ENCODE measurements around the gene ZNF385A. TPM values are rescaled to one million over a fixed set of nuclear protein-coding genes. Genes with fewer than 3 reads are reported as not detected.
"Not testable (repeated sequence)": the region's sequence is repeated elsewhere in the genome, so short reads cannot be mapped to it uniquely, and the experiment has no call there.

The ZNF385A gene
- polyA plus RNA-seq, 3 donors, result 7.7 to 12.9 (median 12.5) TPM

GRCh38 chr12:54341378-54342300, 42.9 kb downstream of the ZNF385A start:
- DNase-seq (ENCODE audit: extremely low read depth in 1 of 11, low read depth in 9 of 11, low spot score in 4 of 11), result no peak

GRCh38 chr12:54340846-54341245, 43.7 kb downstream of the ZNF385A start:
- DNase-seq (ENCODE audit: extremely low read depth in 1 of 11, low read depth in 9 of 11, low spot score in 4 of 11), result no peak

GRCh38 chr12:54338698-54339296, 45.7 kb downstream of the ZNF385A start:
- DNase-seq (ENCODE audit: extremely low read depth in 1 of 11, low read depth in 9 of 11, low spot score in 4 of 11), result no peak

- no peak for DNase-seq (ENCODE audit: extremely low read depth in 1 of 11, low read depth in 9 of 11, low spot score in 4 of 11)
Observed at GRCh38 chr12:54337854-54338650, 46.5 kb downstream of the ZNF385A start.

GRCh38 chr12:54337280-54337842, 47.2 kb downstream of the ZNF385A start:
- DNase-seq (ENCODE audit: extremely low read depth in 1 of 11, low read depth in 9 of 11, low spot score in 4 of 11), result no peak

- DNase-seq (ENCODE audit: extremely low read depth in 1 of 11, low read depth in 9 of 11, low spot score in 4 of 11), result no peak
Observed at GRCh38 chr12:54333420-54334034, 51.0 kb downstream of the ZNF385A start.

GRCh38 chr12:54331461-54331860, 53.1 kb downstream of the ZNF385A start:
- DNase-seq (ENCODE audit: extremely low read depth in 1 of 11, low read depth in 9 of 11, low spot score in 4 of 11), result no peak

GRCh38 chr12:54330442-54330841, 54.1 kb downstream of the ZNF385A start:
- no peak for DNase-seq (ENCODE audit: extremely low read depth in 1 of 11, low read depth in 9 of 11, low spot score in 4 of 11)

GRCh38 chr12:54329759-54330158, 54.8 kb downstream of the ZNF385A start:
- DNase-seq (ENCODE audit: extremely low read depth in 1 of 11, low read depth in 9 of 11, low spot score in 4 of 11), result no peak

- no peak for DNase-seq (ENCODE audit: extremely low read depth in 1 of 11, low read depth in 9 of 11, low spot score in 4 of 11)
Observed at GRCh38 chr12:54328595-54329337, 55.8 kb downstream of the ZNF385A start.

- DNase-seq (ENCODE audit: extremely low read depth in 1 of 11, low read depth in 9 of 11, low spot score in 4 of 11), result not testable (repeated sequence)
Observed at GRCh38 chr12:54325442-54326109, 59.0 kb downstream of the ZNF385A start.

- peak; percentile 92 to 100 (median 97) for DNase-seq (ENCODE audit: extremely low read depth in 1 of 11, low read depth in 9 of 11, low spot score in 4 of 11)
Observed at GRCh38 chr12:54324617-54325441, 59.7 kb downstream of the ZNF385A start, which contains the start of gene COPZ1. TSS of gene COPZ1 (plus strand) at chr12:54325131. CDS start at chr12:54325164, 33 bp downstream.

- no peak for DNase-seq (ENCODE audit: extremely low read depth in 1 of 11, low read depth in 9 of 11, low spot score in 4 of 11)
Observed at GRCh38 chr12:54321363-54321762, 63.2 kb downstream of the ZNF385A start.

Data from renal cortex interstitium (tissue), 11 donors.